Trophoblast cell (in vitro differentiated cells and primary cell): ENCODE data around the gene CPNE8. TPM values are rescaled to one million over a fixed set of nuclear protein-coding genes. Genes with fewer than 3 reads are reported as not detected.

Experiments
- DNase-seq, 2 donors: peaks; one replicate each; pipeline ENCODE4 v3.0.0-alpha.2; 2016
- H2AFZ ChIP-seq: 2 replicates; pipeline ENCODE4 v1.6.1; 2013; ENCODE audit warnings: low read length, moderate library complexity, mild to moderate bottlenecking; ENCODE audit not compliant: insufficient read depth, poor library complexity
- H2AK5ac ChIP-seq: 2 replicates; pipeline ENCODE4 v1.6.1; 2013; ENCODE audit warnings: mild to moderate bottlenecking, low read length
- H2BK120ac ChIP-seq: 2 replicates; pipeline ENCODE4 v1.6.1; 2013; ENCODE audit warnings: low read length, mild to moderate bottlenecking, moderate library complexity; ENCODE audit not compliant: insufficient read depth, poor library complexity
- H2BK12ac ChIP-seq: 2 replicates; pipeline ENCODE4 v1.6.1; 2013; ENCODE audit warnings: mild to moderate bottlenecking, low read length, moderate library complexity
- H2BK5ac ChIP-seq: 2 replicates; pipeline ENCODE4 v1.6.1; 2013; ENCODE audit warnings: low read length, low read depth, moderate library complexity, mild to moderate bottlenecking; ENCODE audit not compliant: poor library complexity
- H3K14ac ChIP-seq: 2 replicates; pipeline ENCODE4 v1.6.1; 2013; ENCODE audit warnings: mild to moderate bottlenecking, low read length
- H3K18ac ChIP-seq: 2 replicates; pipeline ENCODE4 v1.6.1; 2013; ENCODE audit warnings: mild to moderate bottlenecking, low read length
- H3K23ac ChIP-seq: 2 replicates; pipeline ENCODE4 v1.6.1; 2013; ENCODE audit warnings: low read length
- H3K27ac ChIP-seq: 2 replicates; pipeline ENCODE4 v1.5.1; 2013; ENCODE audit warnings: low read depth, mild to moderate bottlenecking, inconsistent platforms, low read length, moderate library complexity
- H3K27me3 ChIP-seq: 2 replicates; pipeline ENCODE4 v1.6.1; 2013; ENCODE audit warnings: inconsistent platforms, mild to moderate bottlenecking, low read length, moderate library complexity; ENCODE audit not compliant: insufficient read depth
- H3K36me3 ChIP-seq, 2 experiments: 1 replicate in 1 of 2; 2 replicates in 1 of 2; pipeline ENCODE4 v1.6.1; 2013; ENCODE audit warnings: low read length in 2 of 2, mild to moderate bottlenecking in 2 of 2, moderate library complexity in 1 of 2; ENCODE audit not compliant: insufficient read depth in 2 of 2, control insufficient read depth in 1 of 2
- H3K4ac ChIP-seq: 2 replicates; pipeline ENCODE4 v1.6.1; 2013; ENCODE audit warnings: low read depth, mild to moderate bottlenecking, low read length, moderate library complexity
- H3K4me1 ChIP-seq, 2 experiments: 1 replicate in 1 of 2; 2 replicates in 1 of 2; pipeline ENCODE4 v1.6.1; 2013; ENCODE audit warnings: low read length in 2 of 2, mild to moderate bottlenecking in 2 of 2, moderate library complexity in 1 of 2; ENCODE audit not compliant: insufficient read depth in 2 of 2, control insufficient read depth in 1 of 2
- H3K4me2 ChIP-seq: 2 replicates; pipeline ENCODE4 v1.6.1; 2013; ENCODE audit warnings: inconsistent platforms, mild to moderate bottlenecking, low read length, moderate library complexity
- H3K4me3 ChIP-seq: 2 replicates; pipeline ENCODE4 v1.5.1; 2013; ENCODE audit warnings: mild to moderate bottlenecking, low read depth, low read length, inconsistent platforms
- H3K79me1 ChIP-seq: one replicate; pipeline ENCODE4 v1.6.1; 2013; ENCODE audit warnings: low read length
- H3K79me2 ChIP-seq: 2 replicates; pipeline ENCODE4 v1.6.1; 2013; ENCODE audit warnings: low read length, mild to moderate bottlenecking; ENCODE audit not compliant: control insufficient read depth, insufficient read depth, poor library complexity
- H3K9ac ChIP-seq: 2 replicates; pipeline ENCODE4 v1.6.1; 2013; ENCODE audit warnings: mild to moderate bottlenecking, low read length
- H3K9me3 ChIP-seq: 2 replicates; pipeline ENCODE4 v1.6.1; 2013; ENCODE audit warnings: low read depth, mild to moderate bottlenecking, control low read depth, inconsistent platforms, low read length; ENCODE audit not compliant: insufficient read depth
- H4K12ac ChIP-seq: 2 replicates; pipeline ENCODE4 v1.6.1; 2013; ENCODE audit warnings: low read depth, mild to moderate bottlenecking, low read length, moderate library complexity
- H4K8ac ChIP-seq: 2 replicates; pipeline ENCODE4 v1.6.1; 2013; ENCODE audit warnings: low read depth, mild to moderate bottlenecking, low read length, moderate library complexity
- H4K91ac ChIP-seq: one replicate; pipeline ENCODE4 v1.6.1; 2013; ENCODE audit warnings: low read depth, mild to moderate bottlenecking, low read length, moderate library complexity
- WGBS: extraction: QIAGEN DNeasy Blood & Tissue Kit; methylation state at CpG from one replicate; pipeline ENCODE4 v1.1.7; 2013; ENCODE audit warnings: missing lambda C conversion rate; ENCODE audit not compliant: insufficient read length, insufficient coverage; ENCODE audit errors: extremely low coverage; 5-methylcytosine and 5-hydroxymethylcytosine counted together
- polyA plus RNA-seq: library from polyadenylated mRNA; stranded (reverse); fragments of 200-250 nt; gene quantifications from 2 replicates; pipeline ENCODE4 v1.2.3, GENCODE V29; 2013

CPNE8 gene
- polyA plus RNA-seq: 5.7 and 6.6 TPM in 2 replicates

GRCh38 chr12:38905480-38906351, at the start of gene CPNE8:
Gene CPNE8 (minus strand): TSS chr12:38905591. CDS start chr12:38905534, 57 bp downstream.
- H3K4ac ChIP-seq: peak within 1 kb of the TSS; percentile 1
- H4K91ac ChIP-seq: peak within 1 kb of the TSS; percentile 61
- no CpG with 5 or more reads among the region's 54 CpGs for WGBS
- peak within 1 kb of the TSS; percentile 77 for H3K14ac ChIP-seq
- H3K79me2 ChIP-seq: peaks cover 6% of the 10 kb centered on the region
- H2BK12ac ChIP-seq: peak within 1 kb of the TSS; percentile 20
- no peaks in the 10 kb centered on the region for H3K27me3 ChIP-seq
- peak within 1 kb of the TSS; percentile 90 for H4K8ac ChIP-seq
- peak within 1 kb of the TSS; percentile 79 for H3K9ac ChIP-seq
- no peaks in the 10 kb centered on the region for H3K9me3 ChIP-seq
- H2BK120ac ChIP-seq: peak within 1 kb of the TSS; percentile 56
- peak; percentile 79 to 85 for DNase-seq
- peaks cover 0 to 3% of the 10 kb centered on the region in 2 experiments for H3K4me1 ChIP-seq
- peaks cover 18% of the 10 kb centered on the region for H3K79me1 ChIP-seq
- peak within 1 kb of the TSS; percentile 86 for H3K4me2 ChIP-seq
- peak within 1 kb of the TSS; percentile 75 for H3K18ac ChIP-seq
- H4K12ac ChIP-seq: peak within 1 kb of the TSS; percentile 81
- peak within 1 kb of the TSS; percentile 92 for H2AFZ ChIP-seq
- H3K23ac ChIP-seq: no peak within 1 kb of the TSS
- no peaks in the 10 kb centered on the region for H3K36me3 ChIP-seq
- peak within 1 kb of the TSS; percentile 80 for H3K27ac ChIP-seq
- H3K4me3 ChIP-seq: peak within 1 kb of the TSS; percentile 87
- H2AK5ac ChIP-seq: no peak within 1 kb of the TSS
- H2BK5ac ChIP-seq: peak within 1 kb of the TSS; percentile 54

- Histone ChIP-seq H2AK5ac (no peak overlapping the region), H2BK5ac (no peak overlapping the region), H4K12ac (no peak overlapping the region), H3K9me3 (no peaks in the 10 kb centered on the region), H3K4me1 (no peaks in the 10 kb centered on the region), H4K91ac (no peak overlapping the region), H2BK12ac (no peak overlapping the region), H4K8ac (no peak overlapping the region), H3K4ac (no peak overlapping the region), H3K79me2 (no peaks in the 10 kb centered on the region), H3K18ac (no peak overlapping the region), H3K14ac (no peak overlapping the region), H3K23ac (no peak overlapping the region), H3K36me3 (no peaks in the 10 kb centered on the region), H2BK120ac (no peak overlapping the region), H3K9ac (no peak overlapping the region), H3K4me3 (no peak overlapping the region), H3K4me2 (no peak overlapping the region), H2AFZ (no peak overlapping the region), H3K79me1 (no peaks in the 10 kb centered on the region), H3K27me3 (no peaks in the 10 kb centered on the region), H3K27ac (no peak overlapping the region)
- no peak for DNase-seq
- no CpG with 5 or more reads among the region's 3 CpGs for WGBS
Measured at GRCh38 chr12:38954238-38954873, 49.0 kb upstream of the CPNE8 start.

- Histone ChIP-seq H3K79me1 (no peaks in the 10 kb centered on the region), H3K27ac (no peak overlapping the region), H3K4me3 (no peak overlapping the region), H3K18ac (no peak overlapping the region), H3K27me3 (no peaks in the 10 kb centered on the region), H3K79me2 (no peaks in the 10 kb centered on the region), H3K4me1 (no peaks in the 10 kb centered on the region), H2BK120ac (no peak overlapping the region), H3K36me3 (no peaks in the 10 kb centered on the region), H2AK5ac (no peak overlapping the region), H3K4me2 (no peak overlapping the region), H2AFZ (no peak overlapping the region), H2BK12ac (no peak overlapping the region), H4K8ac (no peak overlapping the region), H3K9ac (no peak overlapping the region), H4K12ac (no peak overlapping the region), H3K9me3 (no peaks in the 10 kb centered on the region), H3K14ac (no peak overlapping the region), H4K91ac (no peak overlapping the region), H3K4ac (no peak overlapping the region), H3K23ac (no peak overlapping the region), H2BK5ac (no peak overlapping the region)
- DNase-seq: peak in 1 of 2 donors; percentile 51
- 100% methylated on average over 2 of the region's 2 CpGs for WGBS
Measured at GRCh38 chr12:38949363-38949762, 44.0 kb upstream of the CPNE8 start.

- no peak overlapping the region for H2AFZ ChIP-seq
- H3K36me3 ChIP-seq: no peaks in the 10 kb centered on the region
Measured at GRCh38 chr12:38934686-38935085, 29.3 kb upstream of the CPNE8 start.

More at GRCh38 chr12:38934686-38935085, 29.3 kb upstream of the CPNE8 start:
- Histone ChIP-seq H4K8ac (no peak overlapping the region), H3K18ac (no peak overlapping the region), H3K4ac (no peak overlapping the region), H3K4me2 (no peak overlapping the region), H4K91ac (no peak overlapping the region), H3K4me3 (no peak overlapping the region), H2BK120ac (no peak overlapping the region), H3K9me3 (peaks cover 1% of the 10 kb centered on the region), H3K79me1 (no peaks in the 10 kb centered on the region), H3K4me1 (no peaks in the 10 kb centered on the region), H3K14ac (no peak overlapping the region), H4K12ac (no peak overlapping the region), H2BK12ac (no peak overlapping the region), H3K23ac (no peak overlapping the region), H2AK5ac (no peak overlapping the region), H3K9ac (no peak overlapping the region), H3K79me2 (no peaks in the 10 kb centered on the region), H3K27ac (no peak overlapping the region), H2BK5ac (no peak overlapping the region), H3K27me3 (no peaks in the 10 kb centered on the region)
- no CpG with 5 or more reads among the region's 1 CpG for WGBS
- no peak for DNase-seq
